Naive thymus-derived CD4-positive, alpha-beta T cell (primary cell): ENCODE measurements around the gene DHRS3. TPM values are rescaled to one million over a fixed set of nuclear protein-coding genes. Genes with fewer than 3 reads are reported as not detected.
A peak's percentile ranks its signal among the peaks of the same experiment; 100 is the strongest.
"Not testable (repeated sequence)": the region's sequence is repeated elsewhere in the genome, so short reads cannot be mapped to it uniquely, and the experiment has no call there.

Source experiments
- ATAC-seq: fragments of 150-1000 bp; cut with Tn5 transposase; 2 replicates; pipeline ENCODE4 v1.10.0; 2021; ENCODE audit warnings: mild to moderate bottlenecking, moderate library complexity
- CTCF ChIA-PET: fragments of 350-600 bp; sonication (Branson Sonifier 250); formaldehyde crosslinking; loops from one replicate; lab custom pipeline; 2021; ENCODE audit warnings: antibody characterized with exemption; lab: Charles Lee
- POLR2A ChIA-PET: fragments of 350-600 bp; sonication (Branson Sonifier 250); formaldehyde crosslinking; loops from one replicate; lab custom pipeline; 2021; ENCODE audit warnings: antibody characterized with exemption, inconsistent platforms; lab: Charles Lee
- DNase-seq, 9 donors: peaks; one replicate each; pipeline versions ENCODE4 v3.0.0 to v3.0.0-alpha.2; 2020 to 2022; ENCODE audit warnings: mixed read lengths in 1 of 9
- H3K27ac ChIP-seq: one replicate; pipeline ENCODE4 v1.7.0; 2013; ENCODE audit warnings: mild to moderate bottlenecking, low read depth, low read length, moderate library complexity
- H3K27me3 ChIP-seq, 2 donors: one replicate each; pipeline ENCODE4 v1.7.0; 2013; ENCODE audit warnings: low read length in 2 of 2, mild to moderate bottlenecking in 2 of 2, moderate library complexity in 2 of 2; ENCODE audit not compliant: control insufficient read depth in 2 of 2, insufficient read depth in 2 of 2
- H3K36me3 ChIP-seq, 3 experiments: 1 replicate in 2 of 3; 2 replicates in 1 of 3; pipeline ENCODE4 v1.7.0; 2013; ENCODE audit warnings: low read length in 3 of 3, mild to moderate bottlenecking in 3 of 3, moderate library complexity in 1 of 3; ENCODE audit not compliant: insufficient read depth in 3 of 3, control insufficient read depth in 2 of 3
- H3K4me1 ChIP-seq, 2 donors: one replicate each; pipeline ENCODE4 v1.7.0; 2013; ENCODE audit warnings: low read length in 2 of 2, mild to moderate bottlenecking in 2 of 2, moderate library complexity in 1 of 2; ENCODE audit not compliant: control insufficient read depth in 2 of 2, insufficient read depth in 2 of 2
- H3K4me3 ChIP-seq: 2 replicates; pipeline ENCODE4 v1.7.0; 2013; ENCODE audit warnings: mild to moderate bottlenecking, low read length
- H3K9me3 ChIP-seq, 3 experiments: 1 replicate in 2 of 3; 2 replicates in 1 of 3; pipeline ENCODE4 v1.7.0; 2013; ENCODE audit warnings: low read length in 3 of 3; ENCODE audit not compliant: control insufficient read depth in 2 of 3
- H3K27ac Mint-ChIP-seq, 9 donors: one replicate each; pipeline ENCODE4 v1.8.0; 2020 to 2022; ENCODE audit warnings: mixed read lengths in 9 of 9, mild to moderate bottlenecking in 8 of 9, moderate library complexity in 5 of 9, inconsistent platforms in 2 of 9
- H3K27me3 Mint-ChIP-seq, 5 donors: one replicate each; pipeline ENCODE4 v1.8.0; 2021 to 2022; ENCODE audit warnings: mixed read lengths in 5 of 5, mild to moderate bottlenecking in 1 of 5
- H3K36me3 Mint-ChIP-seq, 5 donors: one replicate each; pipeline ENCODE4 v1.8.0; 2020 to 2022; ENCODE audit warnings: mixed read lengths in 5 of 5, mild to moderate bottlenecking in 3 of 5, inconsistent platforms in 1 of 5
- H3K4me1 Mint-ChIP-seq, 7 donors: one replicate each; pipeline ENCODE4 v1.8.0; 2020 to 2022; ENCODE audit warnings: mixed read lengths in 7 of 7, mild to moderate bottlenecking in 3 of 7, inconsistent platforms in 1 of 7
- H3K4me3 Mint-ChIP-seq, 10 donors: one replicate each; pipeline ENCODE4 v1.8.0; 2020 to 2022; ENCODE audit warnings: mild to moderate bottlenecking in 10 of 10, mixed read lengths in 10 of 10, moderate library complexity in 6 of 10, inconsistent platforms in 2 of 10
- H3K9me3 Mint-ChIP-seq, 11 donors: one replicate each; pipeline ENCODE4 v1.8.0; 2020 to 2022; ENCODE audit warnings: mixed read lengths in 11 of 11, mild to moderate bottlenecking in 4 of 11, inconsistent platforms in 1 of 11, moderate library complexity in 1 of 11
- intact Hi-C, 2 donors: fragments of 100-400 bp; cut with micrococcal nuclease; formaldehyde crosslinking; loops; one replicate each; pipeline ENCODE4 v1.15.1; 2023
- polyA plus RNA-seq, 2 donors: library from polyadenylated mRNA; unstranded; fragments of 300-500 nt; fragmentation: Illumina TruSeq; gene quantifications; one replicate each; pipeline ENCODE4 v1.2.3, GENCODE V29; 2021
- total RNA-seq, 6 experiments: library from RNA in 5 of 6; stranded (reverse) in 5 of 6; gene quantifications; 1 replicate in 5 of 6; 2 replicates in 1 of 6; pipeline ENCODE4 v1.2.3 and lab custom pipeline; 2021 to 2026

Gene DHRS3
- total and polyA plus RNA-seq, 7 experiments from 2014 or later = 39.9 to 115 (median 68.9) TPM

DNA sequence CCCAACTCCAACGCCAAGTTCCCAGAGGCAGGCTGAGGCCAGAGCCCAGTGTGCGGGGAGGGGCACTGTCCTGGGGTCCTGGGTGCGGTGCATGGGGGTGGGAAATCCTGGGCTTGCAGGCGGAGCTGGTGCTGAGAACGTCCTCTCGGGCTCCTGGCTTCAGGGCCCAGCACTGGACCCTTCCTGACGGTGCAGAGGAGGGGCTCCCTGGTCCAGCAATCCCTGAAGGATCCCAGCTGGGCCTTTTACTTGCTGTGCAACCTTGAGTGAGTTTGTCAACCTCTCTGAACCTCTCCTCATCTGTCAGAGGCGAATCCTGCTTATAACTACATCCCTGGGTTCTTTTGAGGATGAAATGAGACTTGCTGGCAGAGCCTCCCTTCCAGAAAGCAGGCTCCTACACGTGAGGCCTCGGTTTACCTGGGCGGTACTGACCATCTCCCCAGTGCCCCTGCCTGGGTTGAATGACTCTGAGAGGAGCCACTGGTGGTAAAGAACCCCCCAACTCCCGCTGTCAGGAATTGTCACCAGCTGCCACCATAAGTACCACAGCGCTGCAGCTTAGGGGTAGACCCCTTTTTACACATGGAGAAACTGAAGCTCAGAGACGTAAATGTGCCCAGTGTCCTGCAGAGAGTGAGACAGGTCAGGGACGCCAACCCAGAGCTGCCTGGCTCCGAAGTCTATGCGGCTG lies 77.3 kb downstream of the DHRS3 start:
- ChIA-PET POLR2A (no interaction called here), CTCF (no interaction called here)
- intact Hi-C loops = no loop called here
- H3K27ac ChIP-seq = no peak overlapping the region
- Mint-ChIP-seq H3K36me3 (peaks cover 10 to 27% (median 26%) of the 10 kb centered on the region in 5 donors), H3K9me3 (peaks cover 5 to 20% (median 13%) of the 10 kb centered on the region in 11 donors), H3K27ac (no peak overlapping the region), H3K4me1 (peaks cover 0 to 4% (median 0%) of the 10 kb centered on the region in 7 donors), H3K4me3 (no peak overlapping the region), H3K27me3 (peaks cover 0 to 12% (median 0%) of the 10 kb centered on the region in 5 donors)
- H3K4me3 ChIP-seq = no peak overlapping the region
- no peaks in the 10 kb centered on the region for H3K27me3 ChIP-seq
- H3K36me3 ChIP-seq = peaks cover 0 to 9% (median 0%) of the 10 kb centered on the region in 3 experiments
- no peak for DNase-seq
- H3K9me3 ChIP-seq = no peaks in the 10 kb centered on the region
- ATAC-seq = no peak
- H3K4me1 ChIP-seq = no peaks in the 10 kb centered on the region

DNA sequence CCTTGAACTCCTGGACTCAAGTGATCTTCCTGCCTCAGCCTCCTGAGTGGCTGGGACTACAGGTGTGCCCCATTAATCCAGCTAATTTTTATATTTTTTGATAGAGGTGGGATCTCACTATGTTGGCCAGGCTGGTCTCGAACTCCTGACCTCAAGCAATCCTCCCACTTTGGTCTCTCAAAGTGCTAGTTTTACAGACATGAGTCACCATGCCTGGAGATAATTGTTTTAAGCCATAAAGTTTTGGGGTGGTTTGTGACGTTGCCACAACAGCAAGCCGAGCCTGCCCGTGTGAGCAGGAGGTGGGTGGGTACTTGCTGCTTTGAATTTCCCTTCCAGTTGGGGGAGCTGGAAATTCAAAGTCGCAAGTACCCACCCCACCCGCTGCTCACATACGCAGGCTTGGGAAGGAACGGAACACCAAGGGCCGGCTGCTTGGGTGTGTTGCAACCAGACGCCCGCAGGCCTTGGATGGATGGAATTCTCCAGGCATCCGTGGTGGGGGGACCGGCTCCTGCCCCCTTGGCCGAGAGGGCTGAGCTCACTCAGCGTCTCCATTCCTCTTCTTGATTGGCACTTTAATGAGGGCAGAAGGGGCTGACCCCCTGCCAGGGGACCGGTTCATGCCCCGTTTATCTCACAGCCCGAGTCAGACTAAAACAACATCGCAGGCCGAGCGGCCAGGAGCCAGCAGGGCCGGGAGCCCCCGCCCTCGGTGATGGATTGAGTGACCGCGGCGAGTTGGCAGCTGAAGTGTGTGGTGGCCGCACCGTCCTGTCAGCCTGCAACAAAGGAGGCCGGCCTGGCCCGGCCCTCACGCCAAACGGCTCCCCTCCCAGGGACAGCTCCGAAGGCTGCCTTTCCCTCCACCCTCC lies 78.1 kb downstream of the DHRS3 start:
- Mint-ChIP-seq H3K27me3 (peaks cover 0 to 12% (median 0%) of the 10 kb centered on the region in 5 donors), H3K4me3 (no peak overlapping the region), H3K27ac (no peak overlapping the region), H3K36me3 (peaks cover 15 to 35% (median 32%) of the 10 kb centered on the region in 5 donors), H3K9me3 (peaks cover 8 to 25% (median 16%) of the 10 kb centered on the region in 11 donors), H3K4me1 (peaks cover 0 to 4% (median 0%) of the 10 kb centered on the region in 7 donors)
- intact Hi-C loops = no loop called here
- Histone ChIP-seq H3K27me3 (no peaks in the 10 kb centered on the region), H3K9me3 (no peaks in the 10 kb centered on the region), H3K27ac (no peak overlapping the region), H3K4me3 (no peak overlapping the region), H3K4me1 (no peaks in the 10 kb centered on the region), H3K36me3 (peaks cover 0 to 10% (median 0%) of the 10 kb centered on the region in 3 experiments)
- POLR2A ChIA-PET = no interaction called here
- CTCF ChIA-PET = no interaction called here
- no peak for ATAC-seq
- DNase-seq = no peak

DNA sequence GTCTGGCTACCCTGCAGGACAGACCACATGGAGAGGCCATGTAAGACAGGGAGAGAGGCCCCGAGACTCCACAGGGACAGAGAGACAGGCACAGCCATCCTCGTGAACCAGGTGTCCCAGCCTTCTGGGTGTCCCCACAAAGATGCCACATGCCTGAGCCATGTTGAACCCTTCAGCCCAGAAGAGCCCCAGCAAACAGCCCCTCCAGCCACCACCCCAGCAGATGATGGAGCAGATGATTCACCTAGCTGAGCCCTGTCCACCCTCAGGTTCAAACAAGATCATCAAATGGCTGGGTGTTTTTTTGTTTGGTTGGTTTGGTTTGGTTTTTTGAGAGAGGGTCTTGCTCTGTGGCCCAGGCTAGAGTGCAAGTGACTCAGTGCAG lies 78.7 kb downstream of the DHRS3 start:
- Histone ChIP-seq H3K27me3 (no peaks in the 10 kb centered on the region), H3K4me1 (no peaks in the 10 kb centered on the region), H3K4me3 (no peak overlapping the region), H3K36me3 (peaks cover 0 to 10% (median 0%) of the 10 kb centered on the region in 3 experiments), H3K9me3 (no peaks in the 10 kb centered on the region), H3K27ac (no peak overlapping the region)
- Mint-ChIP-seq H3K27me3 (peaks cover 0 to 9% (median 0%) of the 10 kb centered on the region in 5 donors), H3K4me3 (no peak overlapping the region), H3K4me1 (peaks cover 0 to 4% (median 0%) of the 10 kb centered on the region in 7 donors), H3K36me3 (peaks cover 15 to 35% (median 32%) of the 10 kb centered on the region in 5 donors), H3K27ac (no peak overlapping the region), H3K9me3 (peaks cover 8 to 25% (median 16%) of the 10 kb centered on the region in 11 donors)
- ChIA-PET CTCF (no interaction called here), POLR2A (no interaction called here)
- no peak for ATAC-seq
- intact Hi-C loops = no loop called here
- no peak for DNase-seq

DNA sequence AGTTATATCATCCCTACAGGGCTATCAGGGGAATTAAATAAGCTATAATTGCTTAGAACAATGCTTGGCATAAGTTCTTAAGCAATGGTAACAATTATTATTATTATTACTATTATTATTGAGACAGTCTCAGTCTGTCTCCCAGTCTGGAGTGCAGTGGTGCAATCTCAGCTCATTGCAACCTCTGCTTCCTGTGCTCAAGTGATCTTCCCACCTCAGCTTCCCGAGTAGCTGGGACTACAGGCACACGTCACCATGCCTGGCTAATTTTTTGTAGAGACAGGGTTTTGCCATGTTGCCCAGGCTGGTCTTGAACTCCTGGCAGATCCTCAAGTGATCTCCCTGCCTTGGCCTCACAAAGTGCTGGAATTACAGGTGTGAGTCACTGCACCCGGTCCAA lies 79.5 kb downstream of the DHRS3 start:
- Mint-ChIP-seq H3K9me3 (peaks cover 8 to 25% (median 16%) of the 10 kb centered on the region in 11 donors), H3K36me3 (peaks cover 15 to 39% (median 36%) of the 10 kb centered on the region in 5 donors)
- H3K36me3 ChIP-seq, H3K4me3 Mint-ChIP-seq, DNase-seq, ATAC-seq, H3K27me3 ChIP-seq, H3K9me3 ChIP-seq, H3K4me1 ChIP-seq, intact Hi-C loops, H3K27ac Mint-ChIP-seq, CTCF ChIA-PET, H3K4me3 ChIP-seq, H3K27me3 Mint-ChIP-seq, H3K27ac ChIP-seq, H3K4me1 Mint-ChIP-seq: not testable (repeated sequence)
- POLR2A ChIA-PET = interaction anchor here (0.7 kb wide), 1 partner anchor 90 kb away, joined by 3 read pairs; no protein-coding TSS in a partner anchor

DNA sequence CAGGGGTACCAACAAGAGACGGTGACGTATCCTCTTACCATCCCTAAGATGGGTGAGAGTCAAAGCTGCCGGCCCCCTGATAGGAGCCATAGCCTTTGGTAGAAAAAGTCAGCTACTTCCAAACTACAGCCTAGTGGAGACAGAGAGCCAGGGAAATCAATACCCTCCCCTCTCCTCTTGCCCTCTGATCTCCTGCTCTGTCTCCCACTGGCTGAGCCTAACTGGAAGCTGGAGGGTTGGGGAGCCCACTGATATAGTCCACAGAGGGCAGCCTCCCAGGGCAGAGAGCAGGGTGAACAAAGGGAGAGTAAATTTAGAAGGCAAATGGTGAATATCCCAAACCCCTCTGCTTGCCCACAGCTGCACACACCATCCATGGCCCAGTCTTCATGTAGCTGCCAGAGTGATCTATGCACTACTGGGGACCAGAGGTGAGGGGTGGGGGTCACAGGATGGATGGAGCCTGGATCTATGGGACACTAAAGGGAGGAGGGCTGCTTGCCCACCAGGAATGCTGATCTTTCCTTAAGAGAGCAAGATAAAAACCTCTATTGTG lies 80.0 kb downstream of the DHRS3 start:
- ChIA-PET CTCF (no interaction called here), POLR2A (interaction anchor here (0.7 kb wide), 1 partner anchor 89 kb away, joined by 3 read pairs; no protein-coding TSS in a partner anchor)
- peaks cover 0 to 7% (median 0%) of the 10 kb centered on the region in 7 donors for H3K4me1 Mint-ChIP-seq
- DNase-seq = no peak
- peaks cover 0 to 3% (median 0%) of the 10 kb centered on the region in 5 donors for H3K27me3 Mint-ChIP-seq
- Histone ChIP-seq H3K27me3 (no peaks in the 10 kb centered on the region), H3K4me3 (no peak overlapping the region), H3K9me3 (no peaks in the 10 kb centered on the region), H3K36me3 (peaks cover 0 to 10% (median 0%) of the 10 kb centered on the region in 3 experiments), H3K4me1 (no peaks in the 10 kb centered on the region), H3K27ac (no peak overlapping the region)
- peaks cover 15 to 45% (median 41%) of the 10 kb centered on the region in 5 donors for H3K36me3 Mint-ChIP-seq
- H3K9me3 Mint-ChIP-seq = peaks cover 8 to 25% (median 16%) of the 10 kb centered on the region in 11 donors
- H3K27ac Mint-ChIP-seq = no peak overlapping the region
- no peak overlapping the region for H3K4me3 Mint-ChIP-seq
- ATAC-seq = no peak
- intact Hi-C loops = no loop called here

DNA sequence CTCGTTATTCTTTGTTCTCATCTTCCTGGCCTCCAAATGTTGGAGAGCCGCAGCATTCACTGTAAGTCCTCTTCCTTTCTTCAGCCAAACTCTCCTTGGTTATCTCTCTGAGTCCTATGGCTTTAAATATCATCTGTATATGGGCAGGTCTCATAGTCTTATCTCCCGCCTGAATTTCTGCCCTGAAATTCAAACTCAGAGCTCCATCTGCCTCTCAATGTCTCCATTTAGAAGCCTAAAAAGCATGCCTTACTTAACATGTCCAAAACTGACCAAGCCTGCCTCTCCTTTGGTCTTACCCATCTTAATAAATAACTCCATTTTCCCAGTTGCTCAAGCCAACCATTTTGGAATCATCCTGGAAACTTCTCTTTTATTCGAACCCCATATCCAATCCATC lies 80.7 kb downstream of the DHRS3 start:
- H3K9me3 ChIP-seq = no peaks in the 10 kb centered on the region
- ChIA-PET POLR2A (no interaction called here), CTCF (no interaction called here)
- no peaks in the 10 kb centered on the region for H3K4me1 ChIP-seq
- intact Hi-C loops = no loop called here
- Mint-ChIP-seq H3K4me1 (peaks cover 0 to 7% (median 0%) of the 10 kb centered on the region in 7 donors), H3K27me3 (peaks cover 0 to 3% (median 0%) of the 10 kb centered on the region in 5 donors), H3K4me3 (no peak overlapping the region), H3K27ac (peak overlapping the region in 1 of 9 donors; percentile 31), H3K36me3 (peaks cover 15 to 48% (median 43%) of the 10 kb centered on the region in 5 donors), H3K9me3 (peaks cover 8 to 25% (median 16%) of the 10 kb centered on the region in 11 donors)
- H3K27ac ChIP-seq = no peak overlapping the region
- ATAC-seq = no peak
- peaks cover 0 to 10% (median 0%) of the 10 kb centered on the region in 3 experiments for H3K36me3 ChIP-seq
- no peak for DNase-seq
- no peak overlapping the region for H3K4me3 ChIP-seq
- H3K27me3 ChIP-seq = no peaks in the 10 kb centered on the region
